IPS DF 19.7 (cell line): ENCODE measurements around the gene MRPS17.
A peak's percentile ranks its signal among the peaks of the same experiment; 100 is the strongest.
"Not testable (repeated sequence)": the region's sequence is repeated elsewhere in the genome, so short reads cannot be mapped to it uniquely, and the experiment has no call there.

Experiments used
- DNase-seq: peaks from one replicate; pipeline ENCODE4 v3.0.0-alpha.2; 2013; ENCODE audit warnings: low read depth, low spot score

MRPS17 gene

DNA sequence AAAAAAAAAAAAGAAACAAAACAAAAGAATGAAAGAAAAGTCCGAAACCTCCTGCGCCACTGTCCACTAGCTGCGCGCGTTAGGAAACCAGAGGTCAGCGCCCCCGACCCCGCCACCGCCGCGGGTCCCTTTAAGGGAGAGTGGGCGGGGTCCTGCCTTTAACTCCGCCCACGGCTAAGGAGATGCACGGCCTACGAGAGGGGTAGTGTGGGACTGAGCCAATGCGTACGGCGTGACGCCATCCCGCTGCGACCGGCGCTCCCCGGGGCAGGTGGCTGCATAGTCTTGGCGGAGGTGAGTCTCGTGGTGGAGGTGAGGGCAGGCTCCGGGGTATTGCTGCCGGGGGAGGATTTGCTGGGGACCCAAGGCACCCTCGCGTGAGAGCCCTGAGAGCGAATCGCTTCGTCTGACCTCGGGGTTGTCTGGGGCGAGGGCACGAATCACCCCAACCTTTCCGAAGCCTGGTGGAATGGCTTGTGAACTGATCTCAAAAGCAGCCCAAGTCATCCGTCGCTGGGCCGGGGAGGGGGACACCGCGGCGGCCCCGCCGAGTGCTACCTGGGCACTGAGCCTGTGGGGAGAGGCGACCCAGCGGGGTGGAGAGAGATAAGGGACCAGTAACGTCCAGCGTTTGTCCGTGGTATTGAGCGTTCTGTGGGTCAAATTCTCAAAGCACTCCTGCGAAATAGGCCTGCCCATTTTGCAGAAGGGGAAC is at the start of gene MRPS17:
Gene MRPS17, plus strand, starts transcription at position 241 of the 715 bp plus-strand sequence. CDS start 1,319 bp downstream, outside the sequence.
- peak; percentile 81 for DNase-seq

DNA sequence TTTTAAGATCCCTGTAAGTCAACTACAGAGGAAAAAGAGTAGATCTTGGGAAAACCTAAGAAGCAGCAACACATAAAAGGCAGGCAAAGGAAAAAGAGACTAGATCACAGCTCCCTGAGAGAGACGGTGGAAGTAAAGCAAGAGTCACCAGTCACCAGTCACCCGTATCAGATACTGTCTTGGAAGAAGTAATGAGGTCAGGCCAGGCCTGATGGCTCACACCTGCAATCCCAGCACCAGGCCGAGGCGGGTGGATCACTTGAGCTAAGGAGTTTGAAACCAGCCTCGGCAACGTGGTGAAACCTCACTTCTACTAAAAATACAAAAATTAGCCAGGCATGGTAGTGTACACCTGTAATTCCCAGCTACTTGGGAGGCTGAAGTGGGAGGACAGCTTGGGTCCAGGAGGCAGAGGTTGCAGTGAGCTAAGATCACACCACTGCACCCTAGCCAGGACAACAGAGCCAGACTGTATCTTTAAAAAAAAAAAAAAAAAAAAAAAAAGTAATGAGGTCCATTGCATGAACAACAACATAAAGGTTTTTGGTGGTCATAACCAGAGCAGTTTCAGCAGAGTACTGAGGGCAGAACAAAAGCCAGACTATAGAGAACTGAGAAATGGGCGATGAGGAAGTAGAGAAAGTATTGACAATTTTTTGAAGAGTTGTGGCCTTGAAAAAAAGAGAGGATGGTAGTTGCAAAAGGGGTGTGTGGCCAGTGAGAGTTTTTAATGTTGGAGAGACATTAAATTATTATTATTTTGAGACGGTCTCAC is 47.5 kb upstream of the MRPS17 start:
- DNase-seq, result no peak

- no peak for DNase-seq
Measured at GRCh38 chr7:55912748-55913158, 38.9 kb upstream of the MRPS17 start.

GRCh38 chr7:55917771-55918170 is 33.9 kb upstream of the MRPS17 start:
- no peak for DNase-seq

DNA sequence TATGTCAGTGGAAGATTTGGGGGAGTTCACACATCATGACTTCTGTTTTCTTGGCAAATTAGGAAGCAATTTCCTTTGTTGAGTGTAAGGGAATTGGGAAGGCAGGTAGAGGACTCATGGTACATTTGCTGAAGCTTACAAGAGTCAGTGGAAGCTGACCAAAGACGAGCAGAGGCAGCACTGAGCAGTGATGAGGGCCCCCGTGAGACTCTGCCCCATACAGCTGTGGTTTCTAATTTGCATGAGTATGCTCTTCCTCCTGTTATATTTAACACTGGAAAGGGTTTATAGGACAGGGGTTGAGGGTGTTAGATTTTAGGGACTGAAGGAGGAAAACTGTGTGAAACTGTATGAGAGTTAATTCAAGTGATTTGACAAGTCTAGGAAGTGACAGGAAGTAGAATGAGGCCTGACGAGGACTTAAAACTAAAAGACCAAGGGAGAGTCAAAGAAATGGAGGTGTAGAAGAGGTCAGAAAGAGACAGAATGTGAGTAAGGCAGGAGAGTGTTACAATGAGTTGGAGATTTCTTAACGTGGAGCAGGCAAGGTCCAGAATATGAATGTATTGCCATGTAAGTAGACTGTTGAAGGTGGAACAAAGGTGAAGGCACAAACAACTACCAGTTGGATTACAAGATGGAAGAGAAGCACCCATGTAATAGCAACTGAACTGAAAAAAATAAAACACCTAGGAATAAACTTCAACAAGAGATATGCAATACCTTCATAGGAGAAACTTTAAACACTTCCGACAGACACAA is 23.5 kb upstream of the MRPS17 start:
- no peak for DNase-seq

DNA sequence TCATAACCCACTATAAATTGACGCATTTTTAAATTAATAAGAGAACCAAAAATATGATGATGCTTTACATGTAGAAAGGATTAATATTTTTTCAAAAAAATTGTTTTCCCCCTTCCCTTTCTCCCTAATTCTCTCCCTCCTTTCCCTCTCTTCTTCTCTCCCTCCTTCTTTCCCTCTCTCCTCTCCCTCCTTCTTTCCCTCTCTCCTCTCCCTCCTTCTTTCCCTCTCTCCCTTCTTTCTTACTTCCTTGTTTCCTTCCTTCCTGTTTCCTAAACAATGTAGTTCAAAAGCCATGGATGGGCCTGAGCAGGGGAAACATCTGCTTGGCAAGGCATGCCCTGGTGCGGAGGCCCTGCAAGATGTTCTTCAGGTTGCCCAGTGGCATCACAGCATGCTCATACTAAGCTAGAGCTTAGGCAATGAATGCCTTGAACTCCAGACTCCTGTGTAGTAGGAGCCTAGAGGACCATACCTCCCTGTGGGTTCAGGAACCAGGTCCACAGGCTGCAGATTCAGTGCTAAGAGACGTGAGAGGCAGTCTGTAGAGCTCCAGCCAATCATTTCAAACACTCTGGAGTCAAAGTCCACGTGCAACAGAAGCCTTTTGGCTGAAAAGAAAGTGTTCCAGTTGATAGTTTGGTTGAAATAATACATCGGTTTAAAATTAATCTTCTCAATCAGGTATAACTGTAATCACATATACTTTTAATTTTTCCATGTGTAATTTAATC is 20.1 kb upstream of the MRPS17 start:
- DNase-seq, result no peak

GRCh38 chr7:55939514-55940123 is 12.1 kb upstream of the MRPS17 start:
- no peak for DNase-seq

- DNase-seq, result no peak
Measured at GRCh38 chr7:55946545-55946944, 5.1 kb upstream of the MRPS17 start.

GRCh38 chr7:55952352-55952671 is 635 bp downstream of the MRPS17 start:
- DNase-seq, result not testable (repeated sequence)

- no peak for DNase-seq
Measured at GRCh38 chr7:55953707-55954475, 2.2 kb downstream of the MRPS17 start.

DNA sequence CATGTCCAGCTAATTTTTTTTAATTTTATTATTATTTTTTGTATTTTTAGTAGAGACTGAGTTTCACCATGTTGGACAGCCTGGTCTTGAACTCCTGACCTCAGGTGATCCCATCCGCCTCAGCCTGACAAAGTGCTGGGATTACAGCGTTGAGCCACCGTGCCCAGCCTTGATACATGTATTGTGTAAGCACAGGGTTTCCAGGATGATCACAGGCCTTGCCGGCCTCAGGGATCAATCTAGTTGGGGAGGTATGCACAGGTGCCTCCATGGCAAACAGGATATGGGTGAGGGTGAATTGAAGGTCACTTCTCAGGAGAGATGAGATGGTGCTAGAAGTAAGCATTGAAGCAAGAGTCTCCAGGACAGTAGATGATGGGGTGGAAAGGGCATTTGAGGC is 5.5 kb downstream of the MRPS17 start:
- no peak for DNase-seq

- no peak for DNase-seq
Measured at GRCh38 chr7:55962014-55962413, 10.3 kb downstream of the MRPS17 start.

DNA sequence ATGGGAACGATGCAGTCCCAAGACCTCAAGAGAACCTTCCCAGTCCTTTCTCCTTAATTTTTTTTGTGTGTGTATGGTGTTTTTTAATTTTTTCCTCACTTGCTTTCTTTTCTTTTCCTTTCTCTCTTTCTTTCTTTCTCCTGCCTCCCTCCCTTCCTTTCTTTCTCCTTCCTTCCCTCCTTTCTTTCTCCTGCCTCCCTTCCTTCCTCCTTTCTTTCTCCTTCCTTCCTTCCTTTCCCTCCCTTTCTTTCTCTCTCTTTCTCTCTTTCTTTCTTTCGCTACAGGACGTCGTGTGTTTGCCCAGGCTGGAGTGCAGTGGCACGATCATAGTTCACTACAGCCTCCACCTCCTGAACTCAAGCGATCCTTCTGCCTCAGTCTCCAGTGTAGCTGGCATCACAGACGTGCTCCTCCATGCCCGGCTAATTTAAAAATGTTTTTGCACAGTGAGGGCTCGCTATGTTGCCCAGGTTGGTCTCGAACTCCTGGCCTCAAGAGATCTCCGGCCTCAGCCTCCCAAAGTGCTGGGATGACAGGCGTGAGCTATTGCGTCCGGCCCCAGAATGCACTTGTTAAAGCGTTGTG is 12.0 kb downstream of the MRPS17 start:
- DNase-seq, result no peak

DNA sequence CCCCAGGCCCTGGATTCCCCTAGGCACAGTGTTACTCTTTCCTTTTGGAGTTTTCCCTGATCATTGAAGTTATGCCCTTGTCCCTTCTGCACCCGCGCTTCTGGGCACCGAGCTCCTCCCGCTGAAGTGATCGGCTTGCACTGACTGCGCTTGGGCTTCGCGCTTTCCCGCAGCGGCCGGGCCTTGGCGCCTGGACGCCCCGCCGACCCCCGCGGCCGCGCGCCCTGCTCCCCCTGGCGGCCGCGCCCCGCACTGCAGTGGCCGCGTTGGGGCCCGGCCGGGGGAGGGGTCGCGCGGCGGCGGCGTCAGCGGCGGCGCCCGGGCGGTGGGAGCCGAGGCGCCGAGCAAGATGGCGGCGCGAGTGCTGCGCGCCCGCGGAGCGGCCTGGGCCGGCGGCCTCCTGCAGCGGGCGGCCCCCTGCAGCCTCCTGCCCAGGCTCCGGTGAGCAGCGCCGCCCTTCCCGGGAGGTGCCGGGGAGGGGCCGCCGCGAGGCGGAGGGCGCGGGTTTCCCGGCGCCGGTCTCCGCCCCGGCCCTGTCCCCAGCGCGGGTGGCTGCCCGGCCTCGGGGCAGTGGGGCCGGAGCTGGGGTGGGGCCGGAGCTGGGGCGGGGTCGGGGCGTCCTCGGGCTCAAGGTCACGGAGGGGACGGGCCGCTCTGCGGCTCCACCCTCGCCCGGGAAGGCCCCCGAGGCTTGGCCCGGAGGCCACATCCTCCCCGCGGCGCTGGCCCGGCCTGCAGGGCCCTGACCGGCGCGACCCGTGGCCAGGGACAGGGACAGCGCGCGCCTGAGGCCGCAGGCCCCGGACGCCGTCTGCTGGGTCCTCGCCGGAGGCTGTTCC is 12.8 kb downstream of the MRPS17 start, which contains the start of gene NIPSNAP2:
Gene NIPSNAP2, plus strand, starts transcription at position 325 of the 839 bp plus-strand sequence. Its CDS starts 25 bp downstream, at position 350.
- DNase-seq, result no peak

DNA sequence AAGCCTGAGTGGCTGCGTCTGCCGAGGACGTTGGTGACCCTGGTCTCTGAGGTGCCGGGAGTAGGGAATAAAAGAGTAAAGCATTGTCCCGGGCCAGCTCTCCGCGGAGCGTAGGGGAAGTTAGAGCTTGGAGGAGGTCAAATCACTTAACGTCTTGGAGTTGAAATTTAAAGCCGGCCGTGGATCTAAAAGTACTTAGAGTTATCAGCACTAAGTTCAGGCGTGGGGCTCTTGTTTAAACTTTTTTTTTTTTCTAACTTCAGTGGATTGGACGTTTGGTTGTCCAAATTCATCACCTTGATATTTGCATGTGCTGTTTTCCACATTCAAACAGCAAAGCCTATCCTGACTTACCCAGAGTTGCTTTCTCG is 13.4 kb downstream of the MRPS17 start:
- no peak for DNase-seq

GRCh38 chr7:55965805-55966421 is 14.2 kb downstream of the MRPS17 start:
- no peak for DNase-seq

GRCh38 chr7:55966851-55967250 is 15.2 kb downstream of the MRPS17 start:
- no peak for DNase-seq

GRCh38 chr7:55969391-55969790 is 17.7 kb downstream of the MRPS17 start:
- DNase-seq, result no peak

DNA sequence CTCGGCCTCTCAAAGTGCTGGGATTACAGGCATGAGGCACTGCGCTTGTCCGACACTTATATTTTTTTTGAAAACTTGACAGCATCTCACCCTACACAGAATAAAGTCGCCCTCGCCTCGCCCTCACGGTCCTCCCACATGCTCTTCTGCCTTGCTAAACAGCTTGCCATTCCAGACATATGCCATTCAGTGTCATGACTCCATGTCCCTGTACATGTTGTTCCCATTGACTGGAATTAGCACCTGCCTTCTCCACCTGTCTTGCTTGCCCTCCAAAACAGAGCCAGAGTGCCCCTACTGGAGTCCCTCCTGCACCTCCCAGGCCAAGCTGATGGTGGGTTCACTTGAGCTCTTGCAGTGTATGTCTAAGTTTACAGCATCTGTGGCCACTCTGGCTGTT is 18.9 kb downstream of the MRPS17 start:
- DNase-seq, result no peak
